ENCODE measurements around the gene DHX32. TPM values are rescaled to one million over a fixed set of nuclear protein-coding genes. Genes with fewer than 3 reads are reported as not detected.

Gene DHX32
- total RNA-seq, 1 experiment from 2014 or later: 32.2 TPM

DNA sequence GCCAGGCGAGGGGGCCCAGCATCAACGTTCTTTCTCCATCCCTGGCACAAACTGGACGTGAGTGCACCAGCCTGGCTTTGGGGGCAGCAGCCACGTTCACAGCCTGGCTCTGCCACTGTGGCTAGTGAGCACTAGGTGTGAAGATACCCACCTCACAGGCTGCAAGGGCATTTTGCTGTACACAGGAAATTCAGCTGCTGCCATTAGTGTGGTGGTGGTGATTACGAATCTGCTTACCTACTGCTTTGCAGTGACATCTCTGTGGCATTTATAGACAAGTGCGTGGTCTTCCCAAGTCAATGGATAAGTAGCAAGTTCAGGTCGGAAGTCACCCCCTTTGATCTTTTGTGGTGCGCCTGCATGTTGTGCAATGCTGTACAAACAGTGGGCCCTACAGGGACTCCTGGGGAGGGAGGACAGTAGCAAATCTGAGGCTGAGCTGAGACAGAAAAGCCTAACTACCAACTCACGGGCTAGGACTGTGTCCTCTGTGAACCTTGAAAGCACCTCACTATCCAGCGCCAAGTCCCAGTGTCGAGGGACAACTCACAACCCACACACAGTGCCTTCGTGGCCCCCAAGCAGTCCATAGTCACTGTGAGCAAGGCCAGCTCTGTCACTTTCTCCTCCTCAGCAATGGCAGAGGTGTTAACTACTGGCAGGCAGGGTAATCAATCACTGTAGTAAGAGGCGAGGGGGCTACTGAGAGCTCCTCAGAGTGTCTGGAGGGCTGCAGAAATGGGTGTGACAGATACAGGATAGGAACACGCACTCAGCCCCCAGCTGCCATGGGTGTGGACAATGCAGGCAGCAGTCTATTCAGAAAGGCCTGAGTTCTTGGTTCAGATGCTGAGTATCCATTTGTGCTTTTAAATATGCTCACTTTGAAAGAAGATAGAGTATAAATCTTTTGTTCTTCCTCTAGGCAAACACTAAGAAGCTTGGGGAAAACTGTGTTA lies 88.5 kb downstream of the DHX32 start:
- H3K9me3 Mint-ChIP-seq (ENCODE audit: low read depth, unreplicated experiment): no peaks in the 10 kb centered on the region
- no peak for DNase-seq
- H3K4me3 Mint-ChIP-seq (ENCODE audit: low read depth, unreplicated experiment): no peak overlapping the region
- intact Hi-C loops (cut with micrococcal nuclease; ENCODE audit: unreplicated experiment): no loop called here
- no peaks in the 10 kb centered on the region for H3K4me1 Mint-ChIP-seq (ENCODE audit: low read depth, unreplicated experiment)
- H3K27ac Mint-ChIP-seq (ENCODE audit: unreplicated experiment): no peak overlapping the region
- CTCF ChIA-PET: no interaction called here
- no peaks in the 10 kb centered on the region for H3K27me3 Mint-ChIP-seq (ENCODE audit: unreplicated experiment)
- H3K36me3 Mint-ChIP-seq (ENCODE audit: insufficient read depth, unreplicated experiment): no peaks in the 10 kb centered on the region
- no TSS peak for BruUV-seq (replicated peaks)
- TF ChIP-seq, protein P1, sequence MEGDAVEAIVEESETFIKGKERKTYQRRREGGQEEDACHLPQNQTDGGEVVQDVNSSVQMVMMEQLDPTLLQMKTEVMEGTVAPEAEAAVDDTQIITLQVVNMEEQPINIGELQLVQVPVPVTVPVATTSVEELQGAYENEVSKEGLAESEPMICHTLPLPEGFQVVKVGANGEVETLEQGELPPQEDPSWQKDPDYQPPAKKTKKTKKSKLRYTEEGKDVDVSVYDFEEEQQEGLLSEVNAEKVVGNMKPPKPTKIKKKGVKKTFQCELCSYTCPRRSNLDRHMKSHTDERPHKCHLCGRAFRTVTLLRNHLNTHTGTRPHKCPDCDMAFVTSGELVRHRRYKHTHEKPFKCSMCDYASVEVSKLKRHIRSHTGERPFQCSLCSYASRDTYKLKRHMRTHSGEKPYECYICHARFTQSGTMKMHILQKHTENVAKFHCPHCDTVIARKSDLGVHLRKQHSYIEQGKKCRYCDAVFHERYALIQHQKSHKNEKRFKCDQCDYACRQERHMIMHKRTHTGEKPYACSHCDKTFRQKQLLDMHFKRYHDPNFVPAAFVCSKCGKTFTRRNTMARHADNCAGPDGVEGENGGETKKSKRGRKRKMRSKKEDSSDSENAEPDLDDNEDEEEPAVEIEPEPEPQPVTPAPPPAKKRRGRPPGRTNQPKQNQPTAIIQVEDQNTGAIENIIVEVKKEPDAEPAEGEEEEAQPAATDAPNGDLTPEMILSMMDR (IDR thresholded peaks at IDR 0.05; ENCODE audit: unreplicated experiment): no peak

DNA sequence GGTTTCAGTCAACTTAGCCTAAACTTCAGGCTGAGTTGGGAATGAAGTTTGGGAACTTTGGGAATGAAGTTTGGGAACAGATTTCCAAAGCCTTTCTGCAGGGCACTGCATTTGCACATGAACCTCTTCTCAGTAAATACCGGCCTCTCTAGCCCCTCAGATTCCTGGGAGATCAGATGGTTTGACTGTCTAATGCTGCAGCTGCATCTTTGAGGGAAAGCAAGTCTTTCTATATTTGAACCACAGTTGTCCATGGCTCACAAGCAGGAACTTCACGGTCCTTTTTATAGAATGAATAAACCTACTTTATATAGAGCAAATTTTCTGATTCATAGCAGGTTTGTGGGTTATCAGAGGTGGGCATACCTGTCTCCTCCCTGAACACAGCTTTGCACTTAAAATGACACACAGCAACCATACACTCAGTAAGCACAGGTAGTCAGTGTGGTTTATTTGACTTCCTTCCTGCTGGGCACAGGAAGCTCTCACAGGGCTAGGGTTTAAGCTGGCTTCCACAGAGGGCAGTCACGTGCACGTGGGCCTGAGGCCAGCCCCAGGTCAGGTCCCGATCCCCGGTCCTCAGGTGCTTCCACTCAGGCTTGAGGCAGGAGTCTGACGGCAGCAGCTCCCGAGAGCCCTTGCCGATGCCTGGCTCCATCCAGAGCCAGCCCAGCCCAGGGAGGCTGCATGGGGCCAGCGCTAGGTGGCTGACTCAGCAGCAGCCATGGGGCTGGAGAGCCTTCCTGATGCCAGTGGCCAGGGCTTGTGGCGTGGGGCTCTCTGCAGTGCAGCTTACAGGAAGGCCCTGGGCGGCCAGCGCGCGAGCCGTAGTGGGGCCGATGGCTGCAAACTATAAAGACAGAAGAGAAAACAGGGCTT lies 92.7 kb downstream of the DHX32 start:
- intact Hi-C loops (cut with micrococcal nuclease; ENCODE audit: unreplicated experiment): no loop called here
- Mint-ChIP-seq H3K9me3 (ENCODE audit: low read depth, unreplicated experiment) (no peaks in the 10 kb centered on the region), H3K4me1 (ENCODE audit: low read depth, unreplicated experiment) (no peaks in the 10 kb centered on the region), H3K4me3 (ENCODE audit: low read depth, unreplicated experiment) (no peak overlapping the region), H3K36me3 (ENCODE audit: insufficient read depth, unreplicated experiment) (no peaks in the 10 kb centered on the region), H3K27ac (ENCODE audit: unreplicated experiment) (no peak overlapping the region), H3K27me3 (ENCODE audit: unreplicated experiment) (no peaks in the 10 kb centered on the region)
- TF ChIP-seq, protein P1 (IDR thresholded peaks at IDR 0.05; ENCODE audit: unreplicated experiment): no peak
- BruUV-seq (replicated peaks): no TSS peak
- DNase-seq: no peak
- CTCF ChIA-PET: no interaction called here

Small RNA genes lying within 50 kb of the gene (microRNA-seq; reads per million reads assigned to microRNA genes)
- 1.4 reads per million for gene MIR4484

Other genes starting within 250 kb of the DHX32 start
- gene TEX36, start 198.1 kb downstream of the DHX32 start, total RNA-seq (2022): not detected in 2 replicates
- gene EDRF1, start 161.6 kb downstream of the DHX32 start, total RNA-seq (2022): 19.9 and 20.9 TPM in 2 replicates
- 0.24 TPM in 1 of 2 replicates, not detected in the other for gene MMP21, start 105.5 kb downstream of the DHX32 start, total RNA-seq (2022)
- gene UROS, start 58.0 kb downstream of the DHX32 start, total RNA-seq (2022): 45.3 and 49.2 TPM in 2 replicates
- 49.3 and 52.2 TPM in 2 replicates for gene BCCIP, start 57.7 kb downstream of the DHX32 start, total RNA-seq (2022)
- 0.85 and 1.6 TPM in 2 replicates for gene FANK1, start 15.3 kb upstream of the DHX32 start, total RNA-seq (2022)